K562 (cell line): ENCODE results near the gene PTOV1. TPM values are rescaled to one million over a fixed set of nuclear protein-coding genes. Genes with fewer than 3 reads are reported as not detected.
A peak's percentile ranks its signal among the peaks of the same experiment; 100 is the strongest.

ENCODE experiments used
- BDP1 ChIP-seq: IDR thresholded peaks from 3 replicates; pipeline ENCODE4 v1.6.1; 2011; ENCODE audit not compliant: insufficient read length, insufficient read depth
- C11orf30 ChIP-seq: fragments of 450-650 bp; IDR thresholded peaks from 2 replicates; pipeline ENCODE4 v1.6.1; 2016; ENCODE audit warnings: low read depth, mild to moderate bottlenecking
- CBFA2T2 ChIP-seq: fragments of 450-650 bp; conservative IDR thresholded peaks from 2 replicates; pipeline ENCODE4 v1.6.1; 2017; ENCODE audit warnings: mild to moderate bottlenecking
- EHMT2 ChIP-seq: fragments of 450-650 bp; IDR thresholded peaks from 2 replicates; pipeline ENCODE4 v1.6.1; 2018; ENCODE audit warnings: antibody characterized with exemption
- ETS1 ChIP-seq: conservative IDR thresholded peaks from 2 replicates; pipeline ENCODE4 v1.6.1; 2011; ENCODE audit warnings: low read depth, mild to moderate bottlenecking, low read length; ENCODE audit not compliant: control insufficient read depth
- GABPB1 ChIP-seq: sonication (generic); formaldehyde crosslinking; IDR thresholded peaks from 2 replicates; pipeline ENCODE4 v1.8.0; 2022; ENCODE audit warnings: mild to moderate bottlenecking, missing genetic modification reagents
- HDAC8 ChIP-seq: fragments of 450-650 bp; IDR thresholded peaks from 2 replicates; pipeline ENCODE4 v1.6.1; 2016; ENCODE audit warnings: mild to moderate bottlenecking, missing genetic modification characterization, moderate library complexity, missing compliant biosample characterization
- HIVEP1 ChIP-seq: fragments of 250-450 bp; sonication (Bioruptor Pico); IDR thresholded peaks from 2 replicates; pipeline ENCODE4 v1.4.0; 2020; ENCODE audit warnings: mild to moderate bottlenecking
- HMGN3 ChIP-seq: IDR thresholded peaks from 2 replicates; pipeline ENCODE4 v1.6.1; 2011; ENCODE audit warnings: borderline replicate concordance, low read depth, mild to moderate bottlenecking, mixed read lengths, low read length; ENCODE audit not compliant: insufficient read length; ENCODE audit errors: extremely low read depth
- HNRNPK ChIP-seq: fragments of 200-400 bp; formaldehyde crosslinking; IDR thresholded peaks from one replicate; pipeline ENCODE4 v1.6.1; 2018; ENCODE audit warnings: mild to moderate bottlenecking, low read depth, low read length; ENCODE audit not compliant: poor library complexity, severe bottlenecking
- JUND ChIP-seq, 2 experiments: IDR thresholded peaks; 2 replicates in 1 of 2; 3 replicates in 1 of 2; pipeline ENCODE4 v1.6.1; 2011; ENCODE audit warnings: borderline replicate concordance in 2 of 2, low read depth in 2 of 2, low read length in 2 of 2, improper control_type of control experiment in 1 of 2, missing biosample characterization in 1 of 2, missing genetic modification characterization in 1 of 2, missing genetic modification reagents in 1 of 2
- LCOR ChIP-seq: sonication (generic); formaldehyde crosslinking; IDR thresholded peaks from 2 replicates; pipeline ENCODE4 v1.8.0; 2022; ENCODE audit warnings: mild to moderate bottlenecking, missing genetic modification reagents
- PTBP1 ChIP-seq: fragments of 200-400 bp; formaldehyde crosslinking; IDR thresholded peaks from 2 replicates; pipeline ENCODE4 v1.6.1; 2017; ENCODE audit warnings: low read depth, low read length
- PTTG1 ChIP-seq: fragments of 450-650 bp; IDR thresholded peaks from 2 replicates; pipeline ENCODE4 v1.6.1; 2016; ENCODE audit warnings: low read depth, mild to moderate bottlenecking, missing genetic modification characterization, missing compliant biosample characterization
- RBM22 ChIP-seq: fragments of 200-400 bp; formaldehyde crosslinking; IDR thresholded peaks from 2 replicates; pipeline ENCODE4 v1.6.1; 2018; ENCODE audit warnings: low read length, low read depth; ENCODE audit not compliant: poor library complexity, severe bottlenecking
- RFX7 ChIP-seq: fragments of 250-450 bp; sonication (Bioruptor Pico); IDR thresholded peaks from 2 replicates; pipeline ENCODE4 v1.5.1; 2021; ENCODE audit warnings: mild to moderate bottlenecking
- SMAD4 ChIP-seq: fragments of 250-450 bp; sonication (Bioruptor Pico); conservative IDR thresholded peaks from 2 replicates; pipeline ENCODE4 v1.8.0; 2021; ENCODE audit warnings: inconsistent platforms, mild to moderate bottlenecking, moderate library complexity
- SMARCA5 ChIP-seq: fragments of 450-650 bp; IDR thresholded peaks from 2 replicates; pipeline ENCODE4 v1.6.1; 2016
- TCF15 ChIP-seq: fragments of 250-450 bp; sonication (Bioruptor Pico); IDR thresholded peaks from 2 replicates; pipeline ENCODE4 v1.8.0; 2022; ENCODE audit warnings: moderate library complexity, mild to moderate bottlenecking, inconsistent platforms
- TEAD4 ChIP-seq, 2 experiments: sonication (generic) in 1 of 2; formaldehyde crosslinking in 1 of 2; IDR thresholded peaks; 2 replicates each; pipeline versions ENCODE4 v1.6.1 to v1.8.0; 2012 to 2022; ENCODE audit warnings: borderline replicate concordance in 1 of 2, inconsistent platforms in 1 of 2, low read length in 1 of 2, mild to moderate bottlenecking in 1 of 2, missing genetic modification reagents in 1 of 2
- ZBTB33 ChIP-seq: sonication (generic); formaldehyde crosslinking; IDR thresholded peaks from 2 replicates; pipeline ENCODE4 v1.8.1; 2023; ENCODE audit warnings: mild to moderate bottlenecking, missing genetic modification reagents
- ZC3H4 ChIP-seq: sonication (generic); formaldehyde crosslinking; IDR thresholded peaks from 2 replicates; pipeline ENCODE4 v1.9.0; 2021; ENCODE audit warnings: missing genetic modification reagents, borderline replicate concordance
- ZEB2 ChIP-seq: fragments of 450-650 bp; IDR thresholded peaks from 2 replicates; pipeline ENCODE4 v1.6.1; 2016
- ZNF224 ChIP-seq: sonication (generic); formaldehyde crosslinking; IDR thresholded peaks from 2 replicates; pipeline ENCODE4 v1.8.0; 2022; ENCODE audit warnings: mild to moderate bottlenecking, missing genetic modification reagents
- ZNF41 ChIP-seq: fragments of 250-450 bp; sonication (Bioruptor Pico); conservative IDR thresholded peaks from 2 replicates; pipeline ENCODE4 v1.4.0; 2020; ENCODE audit warnings: mild to moderate bottlenecking
- ZNF583 ChIP-seq: fragments of 250-450 bp; sonication (Bioruptor Pico); IDR thresholded peaks from 2 replicates; pipeline ENCODE4 v1.4.0; 2020
- polyA plus RNA-seq, 8 experiments: library from polyadenylated mRNA; depleted of rRNA in 4 of 8; stranded (reverse) in 5 of 8; unstranded in 3 of 8; fragments of >200 nt; fragmentation: Nextera tagmentation in 2 of 8; fragmentation: Illumina TruSeq in 1 of 8; extraction: Ambion mirVana in 2 of 8; extraction: Trizol in 1 of 8; gene quantifications; 2 replicates each; pipeline versions ENCODE4 v1.2.1 to v1.2.3, GENCODE V29; 2011 to 2014; ENCODE audit warnings: inconsistent platforms in 1 of 8, missing spikeins in 1 of 8
- total RNA-seq, 7 experiments: library from RNA; depleted of rRNA in 6 of 7; stranded (reverse); fragments of >200 nt in 6 of 7; fragmentation: Illumina TruSeq in 2 of 7; extraction: Trizol in 2 of 7; gene quantifications; 2 replicates each; pipeline versions ENCODE4 v1.2.1 to v1.2.3, GENCODE V29; 2011 to 2021; ENCODE audit warnings: low replicate concordance in 1 of 7

The PTOV1 gene
- total and polyA plus RNA-seq, 9 of the 15 experiments (the other 6 are each of a cell fraction or from before 2014, with no cell fraction given): 4.9 to 169 (median 43.5) TPM

GRCh38 chr19:49805822-49806619, 44.9 kb upstream of the PTOV1 start (continued):
- TF ChIP-seq CBFA2T2 (no peak), ZBTB33 (CRISPR knock-in tag) (no peak), HNRNPK (no peak), HDAC8 (no peak), ZC3H4 (no peak), RFX7 (CRISPR knock-in tag) (no peak), ZNF583 (no peak), GABPB1 (CRISPR knock-in tag) (peak; percentile 44), LCOR (CRISPR knock-in tag) (no peak), PTBP1 (peak; percentile 82; the same call in 1 of the 2 replicates), PTTG1 (tag) (no peak), SMARCA5 (peak; percentile 84), C11orf30 (no peak), JUND (IDR thresholded peaks at IDR 0.05; ENCODE audit: borderline replicate concordance, low read depth, low read length) (no peak), JUND (tag; IDR thresholded peaks at IDR 0.05; ENCODE audit: borderline replicate concordance, low read depth, low read length) (no peak), TCF15 (CRISPR knock-in tag) (no peak), EHMT2 (no peak), ZNF41 (CRISPR knock-in tag) (no peak), RBM22 (no peak), TEAD4 (IDR thresholded peaks at IDR 0.05; ENCODE audit: low read length) (no peak), TEAD4 (CRISPR knock-in tag; IDR thresholded peaks at IDR 0.05; ENCODE audit: borderline replicate concordance) (no peak), HMGN3 (no peak), BDP1 (no peak), ZEB2 (no peak), HIVEP1 (CRISPR knock-in tag) (no peak), ZNF224 (CRISPR knock-in tag) (no peak), ETS1 (no peak), SMAD4 (CRISPR knock-in tag) (no peak)
